H9 (cell line): ENCODE measurements around the gene USH2A. TPM values are rescaled to one million over a fixed set of nuclear protein-coding genes. Genes with fewer than 3 reads are reported as not detected.

Source experiments
- DNase-seq: peaks from one replicate; pipeline ENCODE4 v3.0.0-alpha.2; 2017
- H2AFZ ChIP-seq: one replicate; pipeline ENCODE4 v1.6.1; 2013; ENCODE audit warnings: mild to moderate bottlenecking, low read length, control low read depth, moderate library complexity
- H2AK5ac ChIP-seq: 2 replicates; pipeline ENCODE4 v1.6.1; 2013; ENCODE audit warnings: low read length, control low read depth, mixed read lengths; ENCODE audit not compliant: insufficient read length
- H2BK120ac ChIP-seq: one replicate; pipeline ENCODE4 v1.6.1; 2013; ENCODE audit warnings: low read depth, mild to moderate bottlenecking, low read length, control low read depth, inconsistent platforms; ENCODE audit not compliant: poor library complexity, severe bottlenecking
- H2BK12ac ChIP-seq: 2 replicates; pipeline ENCODE4 v1.6.1; 2013; ENCODE audit warnings: low read length, control low read depth, mixed read lengths, low read depth; ENCODE audit not compliant: insufficient read length
- H2BK15ac ChIP-seq: 2 replicates; pipeline ENCODE4 v1.6.1; 2013; ENCODE audit warnings: low read depth, low read length, control low read depth
- H2BK20ac ChIP-seq: one replicate; pipeline ENCODE4 v1.6.1; 2013; ENCODE audit warnings: low read depth, mild to moderate bottlenecking, low read length, control low read depth, inconsistent platforms; ENCODE audit not compliant: poor library complexity, severe bottlenecking
- H2BK5ac ChIP-seq: 2 replicates; pipeline ENCODE4 v1.6.1; 2013; ENCODE audit warnings: low read length, control low read depth, mixed read lengths; ENCODE audit not compliant: insufficient read length
- H3K14ac ChIP-seq: 2 replicates; pipeline ENCODE4 v1.6.1; 2013; ENCODE audit warnings: low read length, control low read depth; ENCODE audit not compliant: insufficient read depth
- H3K18ac ChIP-seq: 2 replicates; pipeline ENCODE4 v1.6.1; 2013; ENCODE audit warnings: low read depth, mild to moderate bottlenecking, mixed read lengths, low read length, control low read depth; ENCODE audit not compliant: insufficient read length
- H3K23ac ChIP-seq: 2 replicates; pipeline ENCODE4 v1.6.1; 2013; ENCODE audit warnings: low read length, control low read depth, mixed read lengths, low read depth; ENCODE audit not compliant: insufficient read length
- H3K23me2 ChIP-seq: 2 replicates; pipeline ENCODE4 v1.6.1; 2013; ENCODE audit warnings: low read depth, mild to moderate bottlenecking, mixed read lengths, low read length, control low read depth; ENCODE audit not compliant: insufficient read length, poor library complexity, severe bottlenecking
- H3K27ac ChIP-seq: 2 replicates; pipeline ENCODE4 v1.5.1; 2013; ENCODE audit warnings: low read length, control low read depth, mixed read lengths, low read depth; ENCODE audit not compliant: insufficient read length
- H3K27me3 ChIP-seq: 2 replicates; pipeline ENCODE4 v1.6.1; 2013; ENCODE audit warnings: low read length, control low read depth, inconsistent platforms; ENCODE audit not compliant: insufficient read depth
- H3K4ac ChIP-seq: 2 replicates; pipeline ENCODE4 v1.6.1; 2013; ENCODE audit warnings: low read depth, mild to moderate bottlenecking, control low read depth, inconsistent platforms, low read length, moderate library complexity
- H3K4me1 ChIP-seq: 2 replicates; pipeline ENCODE4 v1.6.1; 2013; ENCODE audit warnings: low read length, control low read depth, inconsistent platforms; ENCODE audit not compliant: insufficient read depth
- H3K4me2 ChIP-seq: 2 replicates; pipeline ENCODE4 v1.6.1; 2013; ENCODE audit warnings: low read length, control low read depth, mixed read lengths; ENCODE audit not compliant: insufficient read length, insufficient read depth
- H3K56ac ChIP-seq: 2 replicates; pipeline ENCODE4 v1.6.1; 2013; ENCODE audit warnings: low read depth, mild to moderate bottlenecking, mixed read lengths, low read length, control low read depth; ENCODE audit not compliant: insufficient read length
- H3K79me1 ChIP-seq: 2 replicates; pipeline ENCODE4 v1.6.1; 2013; ENCODE audit warnings: low read depth, mild to moderate bottlenecking, moderate library complexity, low read length, control low read depth, inconsistent platforms; ENCODE audit not compliant: insufficient read depth, poor library complexity, severe bottlenecking
- H3K79me2 ChIP-seq: 2 replicates; pipeline ENCODE4 v1.6.1; 2013; ENCODE audit warnings: low read length, control low read depth, inconsistent platforms; ENCODE audit not compliant: insufficient read depth
- H3K9ac ChIP-seq: 2 replicates; pipeline ENCODE4 v1.6.1; 2013; ENCODE audit warnings: low read length, control low read depth, mixed read lengths; ENCODE audit not compliant: insufficient read length; ENCODE audit errors: extremely low read depth
- H3K9me3 ChIP-seq: one replicate; pipeline ENCODE4 v1.6.1; 2013; ENCODE audit warnings: low read depth, low read length, inconsistent platforms; ENCODE audit not compliant: control insufficient read depth
- H3T11ph ChIP-seq: one replicate; pipeline ENCODE4 v1.6.1; 2013; ENCODE audit warnings: mild to moderate bottlenecking, low read length, control low read depth, inconsistent platforms
- H4K20me1 ChIP-seq: one replicate; pipeline ENCODE4 v1.6.1; 2013; ENCODE audit not compliant: control insufficient read depth, insufficient read length, insufficient read depth
- H4K5ac ChIP-seq: 2 replicates; pipeline ENCODE4 v1.6.1; 2013; ENCODE audit warnings: low read depth, mild to moderate bottlenecking, mixed read lengths, low read length, control low read depth; ENCODE audit not compliant: insufficient read length
- H4K8ac ChIP-seq: replicated peaks from 2 replicates; pipeline ENCODE4 v1.6.1; 2013; ENCODE audit warnings: low read length, control low read depth, mixed read lengths, low read depth; ENCODE audit not compliant: insufficient read length
- H4K91ac ChIP-seq: 2 replicates; pipeline ENCODE4 v1.6.1; 2013; ENCODE audit warnings: low read depth, mild to moderate bottlenecking, moderate library complexity, mixed read lengths, low read length, control low read depth; ENCODE audit not compliant: insufficient read length
- H3K27ac Mint-ChIP-seq, 3 experiments: 2 replicates in 2 of 3; 3 replicates in 1 of 3; pipeline ENCODE4 v1.8.0; 2020 to 2021; ENCODE audit warnings: mixed read lengths in 3 of 3, mild to moderate bottlenecking in 1 of 3, moderate library complexity in 1 of 3
- H3K27me3 Mint-ChIP-seq: 2 replicates; pipeline ENCODE4 v1.8.0; 2021; ENCODE audit warnings: low read depth, mild to moderate bottlenecking, moderate library complexity, mixed read lengths
- H3K36me3 Mint-ChIP-seq, 3 experiments: 2 replicates in 2 of 3; 3 replicates in 1 of 3; pipeline ENCODE4 v1.8.0; 2020 to 2021; ENCODE audit warnings: low read depth in 3 of 3, mixed read lengths in 3 of 3; ENCODE audit not compliant: insufficient read depth in 1 of 3
- H3K4me1 Mint-ChIP-seq, 2 experiments: 2 replicates each; pipeline ENCODE4 v1.8.0; 2020; ENCODE audit warnings: mixed read lengths in 2 of 2
- H3K4me3 Mint-ChIP-seq, 2 experiments: 2 replicates in 1 of 2; 3 replicates in 1 of 2; pipeline ENCODE4 v1.8.0; 2020 to 2021; ENCODE audit warnings: mild to moderate bottlenecking in 2 of 2, mixed read lengths in 2 of 2, moderate library complexity in 1 of 2
- H3K9me3 Mint-ChIP-seq, 2 experiments: 2 replicates in 1 of 2; 3 replicates in 1 of 2; pipeline ENCODE4 v1.8.0; 2020; ENCODE audit warnings: mild to moderate bottlenecking in 2 of 2, mixed read lengths in 2 of 2, moderate library complexity in 1 of 2
- WGBS: extraction: QIAGEN DNeasy Blood & Tissue Kit; methylation state at CpG from one replicate; pipeline ENCODE4 v1.1.7; 2013; ENCODE audit warnings: missing lambda C conversion rate, low lambda C conversion rate, mixed read lengths; ENCODE audit not compliant: insufficient read length; ENCODE audit errors: extremely low coverage; 5-methylcytosine and 5-hydroxymethylcytosine counted together
- total RNA-seq: library from RNA; stranded (reverse); gene quantifications from 2 replicates; pipeline ENCODE4 v1.2.1, GENCODE V29; 2021
- TF ChIP-seq, protein P1 (sequence below): fragments of 200-600 bp; sonication (generic); conservative IDR thresholded peaks from 3 replicates; pipeline ENCODE4 v1.8.0; 2021; ENCODE audit warnings: antibody characterized with exemption, mild to moderate bottlenecking

Gene USH2A
- total RNA-seq, 1 experiment from 2014 or later = 0.11 TPM

DNA sequence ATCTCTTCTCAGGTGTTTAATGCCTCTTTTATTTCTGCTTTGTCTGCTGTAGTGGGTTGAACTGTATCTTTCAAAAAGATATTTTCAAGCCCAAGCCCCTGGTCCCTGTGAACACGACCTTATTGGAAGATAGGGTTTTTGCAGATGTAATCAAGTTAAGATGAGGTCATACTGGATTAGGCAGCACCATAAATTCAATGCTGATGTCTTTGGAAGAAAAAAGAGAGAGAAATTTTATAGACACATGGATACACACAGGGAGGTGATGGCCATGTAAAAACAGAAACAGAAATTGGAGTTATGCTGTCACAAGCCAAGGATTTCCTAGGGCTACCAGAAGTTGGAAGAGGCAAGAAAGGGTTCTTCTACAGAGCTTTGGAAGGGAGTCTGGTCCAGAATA is 554.7 kb downstream of the USH2A start:
- no peak overlapping the region for H3K18ac ChIP-seq
- H2AFZ ChIP-seq = no peak overlapping the region
- Mint-ChIP-seq H3K4me1 (peaks cover 0 to 3% of the 10 kb centered on the region in 2 experiments; a peak in 2 of 4 replicates), H3K27me3 (no peaks in the 10 kb centered on the region), H3K4me3 (no peak overlapping the region), H3K36me3 (no peaks in the 10 kb centered on the region), H3K27ac (no peak overlapping the region), H3K9me3 (no peaks in the 10 kb centered on the region)
- H3K23me2 ChIP-seq = no peaks in the 10 kb centered on the region
- H3T11ph ChIP-seq = no peak overlapping the region
- H3K23ac ChIP-seq = no peak overlapping the region
- no peak overlapping the region for H4K91ac ChIP-seq
- H3K79me2 ChIP-seq = no peaks in the 10 kb centered on the region
- no peak overlapping the region for H4K8ac ChIP-seq
- H3K27ac ChIP-seq = no peak overlapping the region
- H2BK5ac ChIP-seq = no peak overlapping the region
- no peaks in the 10 kb centered on the region for H3K4me1 ChIP-seq
- no peak overlapping the region for H3K4me2 ChIP-seq
- no peak overlapping the region for H2BK15ac ChIP-seq
- H3K56ac ChIP-seq = no peak overlapping the region
- TF ChIP-seq, protein P1, sequence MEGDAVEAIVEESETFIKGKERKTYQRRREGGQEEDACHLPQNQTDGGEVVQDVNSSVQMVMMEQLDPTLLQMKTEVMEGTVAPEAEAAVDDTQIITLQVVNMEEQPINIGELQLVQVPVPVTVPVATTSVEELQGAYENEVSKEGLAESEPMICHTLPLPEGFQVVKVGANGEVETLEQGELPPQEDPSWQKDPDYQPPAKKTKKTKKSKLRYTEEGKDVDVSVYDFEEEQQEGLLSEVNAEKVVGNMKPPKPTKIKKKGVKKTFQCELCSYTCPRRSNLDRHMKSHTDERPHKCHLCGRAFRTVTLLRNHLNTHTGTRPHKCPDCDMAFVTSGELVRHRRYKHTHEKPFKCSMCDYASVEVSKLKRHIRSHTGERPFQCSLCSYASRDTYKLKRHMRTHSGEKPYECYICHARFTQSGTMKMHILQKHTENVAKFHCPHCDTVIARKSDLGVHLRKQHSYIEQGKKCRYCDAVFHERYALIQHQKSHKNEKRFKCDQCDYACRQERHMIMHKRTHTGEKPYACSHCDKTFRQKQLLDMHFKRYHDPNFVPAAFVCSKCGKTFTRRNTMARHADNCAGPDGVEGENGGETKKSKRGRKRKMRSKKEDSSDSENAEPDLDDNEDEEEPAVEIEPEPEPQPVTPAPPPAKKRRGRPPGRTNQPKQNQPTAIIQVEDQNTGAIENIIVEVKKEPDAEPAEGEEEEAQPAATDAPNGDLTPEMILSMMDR = no peak
- no peak overlapping the region for H2BK20ac ChIP-seq
- WGBS = no CpG with 5 or more reads among the region's 1 CpG
- no peak overlapping the region for H4K5ac ChIP-seq
- no peak overlapping the region for H3K9ac ChIP-seq
- no peaks in the 10 kb centered on the region for H3K27me3 ChIP-seq
- H2AK5ac ChIP-seq = no peak overlapping the region
- no peak overlapping the region for H3K14ac ChIP-seq
- H2BK120ac ChIP-seq = no peak overlapping the region
- H3K79me1 ChIP-seq = no peaks in the 10 kb centered on the region
- H3K9me3 ChIP-seq = no peaks in the 10 kb centered on the region
- H4K20me1 ChIP-seq = no peaks in the 10 kb centered on the region
- H3K4ac ChIP-seq = no peak overlapping the region
- no peak overlapping the region for H2BK12ac ChIP-seq
- DNase-seq = no peak
